Mucosa of rectum (tissue), 2 donors: Measurements from ENCODE around the gene PML.
"Not testable (repeated sequence)": the region's sequence is repeated elsewhere in the genome, so short reads cannot be mapped to it uniquely, and the experiment has no call there.

Experiments used
- H3K27ac ChIP-seq, 2 donors: one replicate each; pipeline ENCODE4 v1.7.0; 2013; ENCODE audit warnings: inconsistent platforms in 2 of 2, low read depth in 2 of 2, low read length in 2 of 2
- H3K27me3 ChIP-seq, 2 donors: one replicate each; pipeline ENCODE4 v1.7.0; 2013; ENCODE audit warnings: low read length in 2 of 2; ENCODE audit not compliant: control insufficient read depth in 2 of 2, insufficient read depth in 2 of 2
- H3K36me3 ChIP-seq, 2 donors: one replicate each; pipeline ENCODE4 v1.7.0; 2013; ENCODE audit warnings: low read length in 2 of 2; ENCODE audit not compliant: control insufficient read depth in 2 of 2, insufficient read depth in 2 of 2
- H3K4me1 ChIP-seq, 2 donors: one replicate each; pipeline ENCODE4 v1.7.0; 2013; ENCODE audit warnings: low read length in 2 of 2, mild to moderate bottlenecking in 1 of 2; ENCODE audit not compliant: control insufficient read depth in 2 of 2, insufficient read depth in 2 of 2
- H3K4me3 ChIP-seq, 2 donors: one replicate each; pipeline ENCODE4 v1.7.0; 2013; ENCODE audit warnings: low read length in 2 of 2
- H3K9ac ChIP-seq, 2 donors: one replicate each; pipeline ENCODE4 v1.7.0; 2013; ENCODE audit warnings: low read length in 2 of 2, low read depth in 1 of 2, mild to moderate bottlenecking in 1 of 2
- H3K9me3 ChIP-seq, 2 donors: one replicate each; pipeline ENCODE4 v1.7.0; 2013; ENCODE audit warnings: low read length in 2 of 2; ENCODE audit not compliant: control insufficient read depth in 2 of 2
- donor health status: healthy.
- donor health status: Normal muscosa, but diverticular disease.

The PML gene

GRCh38 chr15:73959012-73959581 is 35.4 kb upstream of the PML start:
- H3K9ac ChIP-seq, result no peak overlapping the region
- H3K27me3 ChIP-seq, result peaks cover 0 to 3% of the 10 kb centered on the region in 2 donors
- no peak overlapping the region for H3K4me3 ChIP-seq
- H3K27ac ChIP-seq, result no peak overlapping the region
- H3K4me1 ChIP-seq, result peaks cover 0 to 2% of the 10 kb centered on the region in 2 donors
- H3K36me3 ChIP-seq, result no peaks in the 10 kb centered on the region
- no peaks in the 10 kb centered on the region for H3K9me3 ChIP-seq

DNA sequence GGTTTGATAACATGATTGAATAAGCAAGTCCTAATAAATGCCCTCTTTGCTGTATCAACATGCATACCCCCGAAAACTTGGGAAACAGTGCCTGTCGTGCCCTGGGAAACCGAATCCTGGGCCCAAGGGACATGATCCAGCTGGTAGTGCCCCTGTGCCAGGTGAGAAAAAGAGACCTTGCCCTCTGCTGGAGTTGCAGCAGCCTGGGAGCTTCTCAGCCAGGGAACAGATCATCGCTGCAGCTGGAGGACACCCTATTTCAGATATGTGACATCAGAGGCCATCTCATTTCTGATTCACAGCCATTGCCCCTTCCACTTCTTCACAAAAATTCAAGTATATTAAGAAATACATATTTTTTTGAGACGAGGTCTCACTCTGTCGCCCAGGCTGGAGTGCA is 34.7 kb upstream of the PML start:
- Histone ChIP-seq H3K4me3 (no peak overlapping the region), H3K27ac (no peak overlapping the region), H3K9ac (no peak overlapping the region), H3K36me3 (no peaks in the 10 kb centered on the region), H3K4me1 (peaks cover under 1 to 3% of the 10 kb centered on the region in 2 donors), H3K27me3 (peaks cover 0 to 3% of the 10 kb centered on the region in 2 donors), H3K9me3 (no peaks in the 10 kb centered on the region)

GRCh38 chr15:73960472-73961070 is 33.9 kb upstream of the PML start:
- not testable (repeated sequence) for H3K4me1 ChIP-seq, H3K27ac ChIP-seq, H3K36me3 ChIP-seq, H3K27me3 ChIP-seq, H3K4me3 ChIP-seq, H3K9ac ChIP-seq, H3K9me3 ChIP-seq

DNA sequence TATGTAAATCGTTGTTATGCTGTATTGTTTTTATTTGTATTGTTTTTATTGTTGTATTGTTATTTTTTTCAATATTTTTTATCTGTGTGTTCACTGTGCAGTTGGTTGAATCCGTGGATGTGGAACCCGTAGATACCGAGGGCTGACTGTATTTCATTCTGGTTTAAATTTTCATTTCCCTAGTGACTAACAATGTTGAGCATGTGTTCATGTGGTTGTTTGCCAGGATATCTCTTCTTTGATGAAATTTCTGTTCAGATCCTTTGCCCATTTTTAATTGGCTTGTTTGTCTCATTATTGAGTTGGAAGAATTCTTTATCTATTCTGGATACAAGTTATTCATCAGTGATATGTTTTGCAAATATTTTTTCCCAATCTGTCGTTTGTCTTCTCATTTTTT is 32.1 kb upstream of the PML start:
- Histone ChIP-seq H3K4me3 (no peak overlapping the region), H3K27ac (no peak overlapping the region), H3K9me3 (no peaks in the 10 kb centered on the region), H3K4me1 (peaks cover 5% of the 10 kb centered on the region in 2 donors), H3K27me3 (peaks cover 0 to 3% of the 10 kb centered on the region in 2 donors), H3K36me3 (no peaks in the 10 kb centered on the region), H3K9ac (no peak overlapping the region)

DNA sequence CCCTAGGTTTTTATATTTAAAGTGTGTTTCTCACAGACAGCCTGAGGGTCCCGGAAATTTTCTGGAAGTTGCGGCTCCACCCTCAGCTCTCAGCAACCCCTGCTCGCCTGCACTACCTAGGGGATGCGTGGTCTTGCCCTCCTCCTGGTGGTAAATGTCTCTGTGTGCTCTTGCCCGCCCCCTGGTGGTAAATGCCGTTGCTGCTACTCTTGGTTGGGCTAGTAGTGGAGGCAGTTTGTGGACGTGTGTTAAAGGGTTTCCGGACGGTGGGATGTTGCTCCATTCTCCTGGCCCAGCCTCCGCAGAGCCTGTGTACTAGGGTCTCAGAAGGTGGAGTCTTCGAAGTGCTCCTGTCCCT is 29.8 kb upstream of the PML start:
- Histone ChIP-seq H3K36me3 (no peaks in the 10 kb centered on the region), H3K9ac (peak overlapping the region; percentile 19 to 26), H3K27ac (peak overlapping the region in 1 of 2 donors; percentile 21), H3K4me3 (peak overlapping the region in 1 of 2 donors; percentile 50), H3K4me1 (peaks cover 5% of the 10 kb centered on the region in 2 donors), H3K27me3 (no peaks in the 10 kb centered on the region), H3K9me3 (no peaks in the 10 kb centered on the region)

DNA sequence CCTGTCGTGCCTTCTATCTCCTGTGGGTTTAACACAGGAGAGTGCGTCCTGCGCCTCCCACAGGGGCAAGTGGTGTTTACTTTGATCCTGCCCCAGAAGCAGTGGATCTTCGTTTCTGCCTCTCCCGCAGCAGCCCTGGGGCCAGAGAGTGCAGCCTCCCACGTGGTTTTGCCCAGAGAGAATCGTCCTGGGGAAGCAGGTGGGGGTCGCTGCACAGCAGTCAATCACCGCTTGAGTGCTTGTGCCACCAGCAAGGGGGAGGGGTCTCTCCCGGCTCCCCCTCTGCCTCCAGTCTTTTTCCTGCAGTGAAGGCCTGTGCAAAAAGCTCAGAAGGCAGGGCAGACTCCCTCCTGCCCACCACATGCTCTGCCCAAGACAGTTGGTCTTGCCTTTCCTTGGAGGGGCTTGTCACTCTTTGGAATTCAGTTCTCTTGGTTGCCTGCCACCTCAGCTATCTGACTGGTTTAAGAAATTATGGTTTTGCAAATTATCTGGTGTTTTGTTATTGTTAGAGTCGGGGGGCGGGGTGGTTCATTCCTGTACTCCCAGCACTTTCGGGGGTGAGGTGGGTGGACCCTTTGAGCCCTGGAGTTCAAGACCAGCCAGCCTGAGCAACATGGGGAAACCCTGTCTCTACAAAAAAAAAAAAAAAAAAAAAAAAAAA is 29.3 kb upstream of the PML start:
- peak overlapping the region; percentile 19 to 26 for H3K9ac ChIP-seq
- no peaks in the 10 kb centered on the region for H3K36me3 ChIP-seq
- peak overlapping the region in 1 of 2 donors; percentile 50 for H3K4me3 ChIP-seq
- peaks cover 5% of the 10 kb centered on the region in 2 donors for H3K4me1 ChIP-seq
- no peaks in the 10 kb centered on the region for H3K27me3 ChIP-seq
- peak overlapping the region in 1 of 2 donors; percentile 21 for H3K27ac ChIP-seq
- H3K9me3 ChIP-seq, result no peaks in the 10 kb centered on the region

DNA sequence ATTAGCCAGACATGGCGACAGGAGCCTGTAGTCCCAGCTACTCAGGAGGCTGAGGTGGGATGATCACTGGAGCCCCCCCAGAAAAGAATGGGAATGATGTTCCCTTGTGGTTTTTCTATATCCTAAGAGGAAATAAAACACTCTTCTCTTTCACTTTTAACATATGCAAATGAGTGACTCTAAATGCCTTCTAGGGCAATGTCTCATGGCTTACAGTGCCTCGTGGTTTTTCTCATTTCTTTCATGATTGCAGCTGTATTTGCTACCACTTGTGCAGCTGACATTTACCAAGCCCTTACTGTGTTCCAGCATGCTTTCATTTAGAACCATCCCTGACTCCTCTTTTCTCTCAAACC is 28.8 kb upstream of the PML start:
- Histone ChIP-seq H3K27me3 (no peaks in the 10 kb centered on the region), H3K4me3 (no peak overlapping the region), H3K9me3 (no peaks in the 10 kb centered on the region), H3K27ac (no peak overlapping the region), H3K36me3 (no peaks in the 10 kb centered on the region), H3K4me1 (peaks cover 5% of the 10 kb centered on the region in 2 donors), H3K9ac (no peak overlapping the region)

GRCh38 chr15:73968461-73968860 is 26.1 kb upstream of the PML start:
- Histone ChIP-seq H3K9ac (no peak overlapping the region), H3K27me3 (no peaks in the 10 kb centered on the region), H3K36me3 (no peaks in the 10 kb centered on the region), H3K4me3 (no peak overlapping the region), H3K9me3 (no peaks in the 10 kb centered on the region), H3K27ac (no peak overlapping the region), H3K4me1 (peaks cover 5% of the 10 kb centered on the region in 2 donors)

GRCh38 chr15:73969151-73969759 is 25.3 kb upstream of the PML start:
- Histone ChIP-seq H3K36me3 (no peaks in the 10 kb centered on the region), H3K27me3 (no peaks in the 10 kb centered on the region), H3K4me1 (peaks cover 5% of the 10 kb centered on the region in 2 donors), H3K27ac (no peak overlapping the region), H3K9me3 (no peaks in the 10 kb centered on the region), H3K4me3 (no peak overlapping the region), H3K9ac (no peak overlapping the region)

- Histone ChIP-seq H3K27ac (no peak overlapping the region), H3K4me3 (peak overlapping the region in 1 of 2 donors; percentile 4)
Observed at GRCh38 chr15:73972984-73973682, 21.4 kb upstream of the PML start.

More at GRCh38 chr15:73972984-73973682, 21.4 kb upstream of the PML start:
- peak overlapping the region in 1 of 2 donors; percentile 24 for H3K9ac ChIP-seq
- no peaks in the 10 kb centered on the region for H3K36me3 ChIP-seq
- peaks cover 7% of the 10 kb centered on the region in 2 donors for H3K27me3 ChIP-seq
- H3K9me3 ChIP-seq, result no peaks in the 10 kb centered on the region
- no peaks in the 10 kb centered on the region for H3K4me1 ChIP-seq
